Spleen (tissue), 7 donors: Measurements from ENCODE around the gene USP13.

Experiments used
- POLR2A ChIP-seq, 3 donors: fragments of 450-650 bp; IDR thresholded peaks; one replicate each; pipeline ENCODE4 v1.5.1; 2017; ENCODE audit warnings: antibody characterized with exemption in 3 of 3, mild to moderate bottlenecking in 1 of 3
- POLR2AphosphoS5 ChIP-seq, 3 donors: sonication (generic); formaldehyde crosslinking; IDR thresholded peaks; one replicate each; pipeline ENCODE4 v1.5.1; 2017; ENCODE audit warnings: antibody characterized with exemption in 3 of 3
- TF ChIP-seq, protein P1 (sequence below), 11 experiments: fragments of 200-600 bp in 7 of 11; fragments of 450-650 bp in 4 of 11; sonication (generic) in 4 of 11; IDR thresholded peaks in 8 of 11; conservative IDR thresholded peaks in 3 of 11; 1 replicate in 7 of 11; 2 replicates in 4 of 11; pipeline versions ENCODE4 v1.4.0 to v1.8.0; 2016 to 2021; ENCODE audit warnings: antibody characterized with exemption in 11 of 11, inconsistent platforms in 4 of 11, mild to moderate bottlenecking in 1 of 11
- donor health status: DM: no; HTN: no; CAD: no; lungs with moderate emphysema.
- donor health status: DM: no; HTN: no; CAD: no.
- donor health status: DM: no; HTN: no; CAD: no.

DNA sequence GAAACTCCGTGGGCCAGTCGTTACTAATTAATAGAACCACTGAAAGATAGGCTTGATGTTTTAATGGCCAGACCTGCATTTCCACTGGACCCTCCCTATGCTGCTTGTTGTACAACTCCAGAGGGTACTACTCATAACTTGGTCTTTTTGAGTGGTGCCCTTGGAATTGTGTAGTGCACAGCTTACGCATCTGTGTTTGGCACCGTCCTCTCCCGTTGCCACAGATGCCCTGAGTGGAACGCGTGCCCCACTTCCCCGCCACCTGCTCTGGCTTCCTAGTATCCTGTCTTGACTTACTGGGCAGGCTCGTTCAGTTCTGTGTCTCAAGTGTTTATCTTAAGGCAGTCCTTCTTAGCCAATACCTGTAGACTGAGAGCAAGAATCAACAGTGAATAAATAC is 78.7 kb downstream of the USP13 start:
- TF ChIP-seq, protein P1, sequence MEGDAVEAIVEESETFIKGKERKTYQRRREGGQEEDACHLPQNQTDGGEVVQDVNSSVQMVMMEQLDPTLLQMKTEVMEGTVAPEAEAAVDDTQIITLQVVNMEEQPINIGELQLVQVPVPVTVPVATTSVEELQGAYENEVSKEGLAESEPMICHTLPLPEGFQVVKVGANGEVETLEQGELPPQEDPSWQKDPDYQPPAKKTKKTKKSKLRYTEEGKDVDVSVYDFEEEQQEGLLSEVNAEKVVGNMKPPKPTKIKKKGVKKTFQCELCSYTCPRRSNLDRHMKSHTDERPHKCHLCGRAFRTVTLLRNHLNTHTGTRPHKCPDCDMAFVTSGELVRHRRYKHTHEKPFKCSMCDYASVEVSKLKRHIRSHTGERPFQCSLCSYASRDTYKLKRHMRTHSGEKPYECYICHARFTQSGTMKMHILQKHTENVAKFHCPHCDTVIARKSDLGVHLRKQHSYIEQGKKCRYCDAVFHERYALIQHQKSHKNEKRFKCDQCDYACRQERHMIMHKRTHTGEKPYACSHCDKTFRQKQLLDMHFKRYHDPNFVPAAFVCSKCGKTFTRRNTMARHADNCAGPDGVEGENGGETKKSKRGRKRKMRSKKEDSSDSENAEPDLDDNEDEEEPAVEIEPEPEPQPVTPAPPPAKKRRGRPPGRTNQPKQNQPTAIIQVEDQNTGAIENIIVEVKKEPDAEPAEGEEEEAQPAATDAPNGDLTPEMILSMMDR (IDR thresholded peaks at IDR 0.05 in 8 of 11, conservative IDR thresholded peaks at IDR 0.05 in 3 of 11): no peak
- TF ChIP-seq POLR2A (IDR thresholded peaks at IDR 0.05) (no peak), POLR2AphosphoS5 (IDR thresholded peaks at IDR 0.05) (no peak)
